NCI-H146 treated with DMSO at 0.1 percent for 48 hours (cell line): ENCODE data around the gene CTBP1.
"Not testable (repeated sequence)": the region's sequence is repeated elsewhere in the genome, so short reads cannot be mapped to it uniquely, and the experiment has no call there.

ENCODE experiments used
- DNase-seq: peaks from one replicate; lab custom pipeline; 2025; ENCODE audit not compliant: unreplicated experiment; lab: John Stamatoyannopoulos, UW

The CTBP1 gene

GRCh38 chr4:1248245-1249147, at the start of gene CTBP1:
TSS of gene CTBP1 (minus strand) at chr4:1249130. CDS start at chr4:1241331, 7,799 bp downstream.
- DNase-seq = peak; percentile 9

- no peak for DNase-seq
Observed at GRCh38 chr4:1298461-1298860, 49.5 kb upstream of the CTBP1 start.

- DNase-seq = no peak
Observed at GRCh38 chr4:1297456-1298325, 48.8 kb upstream of the CTBP1 start.

GRCh38 chr4:1297023-1297395, 48.1 kb upstream of the CTBP1 start:
- DNase-seq = no peak

- no peak for DNase-seq
Observed at GRCh38 chr4:1296324-1297022, 47.5 kb upstream of the CTBP1 start.

GRCh38 chr4:1295405-1296055, 46.6 kb upstream of the CTBP1 start:
- DNase-seq = no peak

GRCh38 chr4:1294891-1295290, 46.0 kb upstream of the CTBP1 start:
- no peak for DNase-seq

GRCh38 chr4:1294424-1294823, 45.5 kb upstream of the CTBP1 start:
- no peak for DNase-seq

GRCh38 chr4:1293991-1294390, 45.1 kb upstream of the CTBP1 start:
- DNase-seq = no peak

- DNase-seq = no peak
Observed at GRCh38 chr4:1293531-1293941, 44.6 kb upstream of the CTBP1 start.

- DNase-seq = not testable (repeated sequence)
Observed at GRCh38 chr4:1292703-1293011, 43.7 kb upstream of the CTBP1 start.

GRCh38 chr4:1291996-1292702, 43.2 kb upstream of the CTBP1 start:
- no peak for DNase-seq

- peak; percentile 28 for DNase-seq
Observed at GRCh38 chr4:1291091-1291490, 42.2 kb upstream of the CTBP1 start.

- DNase-seq = no peak
Observed at GRCh38 chr4:1290165-1290977, 41.4 kb upstream of the CTBP1 start.

- peak; percentile 88 for DNase-seq
Observed at GRCh38 chr4:1289207-1290164, 40.6 kb upstream of the CTBP1 start, which contains the start of gene MAEA. TSS of gene MAEA (plus strand) at chr4:1289891. CDS start at chr4:1289914, 23 bp downstream.

- DNase-seq = no peak
Observed at GRCh38 chr4:1288786-1289185, 39.9 kb upstream of the CTBP1 start.

- DNase-seq = no peak
Observed at GRCh38 chr4:1285790-1286553, 37.0 kb upstream of the CTBP1 start.
